SK-N-DZ (cell line): ENCODE measurements around the gene FAM229A. TPM values are rescaled to one million over a fixed set of nuclear protein-coding genes. Genes with fewer than 3 reads are reported as not detected.
A peak's percentile ranks its signal among the peaks of the same experiment; 100 is the strongest.
"Not testable (repeated sequence)": the region's sequence is repeated elsewhere in the genome, so short reads cannot be mapped to it uniquely, and the experiment has no call there.

Experiments used
- DNase-seq: peaks from one replicate; pipeline ENCODE4 v3.0.0-alpha.2; 2015; ENCODE audit warnings: low spot score
- polyA plus RNA-seq, 2 experiments: library from polyadenylated mRNA; depleted of rRNA; stranded (reverse); fragments of >200 nt; gene quantifications; 2 replicates each; pipeline ENCODE4 v1.2.3, GENCODE V29; 2014

Gene FAM229A, protein sequence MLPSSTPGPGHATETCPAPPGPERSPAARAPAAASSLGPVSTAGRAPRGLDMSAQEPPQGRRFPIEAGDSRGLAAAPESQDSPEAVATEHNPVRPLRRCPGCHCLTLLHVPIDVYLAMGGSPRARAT
- 2.0 and 3.7 TPM in 2 replicates for polyA plus RNA-seq (2014; cell fraction: cytosol; rRNA removed)
- polyA plus RNA-seq (2014; cell fraction: nucleus; rRNA removed): 16.0 and 26.5 TPM in 2 replicates

- no peak for DNase-seq
Measured at GRCh38 chr1:32362474-32363313, at the start of gene FAM229A, which contains the start of gene TSSK3. Gene FAM229A, minus strand, starts transcription at chr1:32362485. Its CDS starts 394 bp downstream, at chr1:32362091. Gene TSSK3, plus strand, starts transcription at chr1:32362539. Its CDS starts 163 bp downstream, at chr1:32362702.

DNA sequence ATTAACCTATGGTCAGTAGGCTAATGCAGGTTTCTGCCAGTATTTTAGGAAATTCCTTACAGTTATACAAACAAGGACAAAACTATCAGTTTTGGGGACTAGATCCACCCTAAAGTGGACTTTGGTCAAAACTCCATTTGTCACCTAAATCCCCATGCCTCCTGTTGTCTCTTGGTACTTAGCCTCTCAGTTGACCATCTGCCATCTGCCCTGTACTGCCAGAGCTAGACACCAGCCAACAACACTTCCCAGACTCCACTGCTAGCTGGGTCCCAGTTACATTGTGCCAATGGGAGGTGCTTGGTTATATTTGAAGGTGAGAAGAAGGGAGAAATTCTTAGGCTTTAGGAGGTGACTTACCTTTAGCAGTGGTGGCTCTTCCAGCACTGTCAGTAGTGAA is 49.0 kb upstream of the FAM229A start:
- DNase-seq: no peak

DNA sequence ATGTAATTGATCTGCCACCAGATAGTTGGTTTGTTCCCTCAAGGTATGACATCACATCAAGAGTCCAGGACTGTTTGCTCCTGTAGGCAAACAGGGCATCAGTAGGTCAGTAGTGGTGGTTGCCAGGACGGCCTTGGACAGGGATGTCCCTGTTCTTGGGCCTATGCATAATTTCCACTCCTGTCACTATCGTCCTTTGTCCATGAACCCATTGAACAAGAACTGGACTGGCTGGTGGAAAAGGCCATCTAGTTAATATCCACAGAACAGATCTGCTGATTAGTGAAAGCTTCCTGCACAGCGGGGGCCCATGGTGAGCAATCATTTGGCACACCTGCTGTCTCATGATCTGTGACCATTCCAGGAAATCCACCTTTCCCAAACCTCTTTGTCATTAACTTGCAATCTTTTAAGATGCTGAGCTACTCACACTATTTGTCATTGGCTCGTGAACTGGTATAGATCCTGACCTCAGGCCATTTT is 44.4 kb upstream of the FAM229A start:
- no peak for DNase-seq

DNA sequence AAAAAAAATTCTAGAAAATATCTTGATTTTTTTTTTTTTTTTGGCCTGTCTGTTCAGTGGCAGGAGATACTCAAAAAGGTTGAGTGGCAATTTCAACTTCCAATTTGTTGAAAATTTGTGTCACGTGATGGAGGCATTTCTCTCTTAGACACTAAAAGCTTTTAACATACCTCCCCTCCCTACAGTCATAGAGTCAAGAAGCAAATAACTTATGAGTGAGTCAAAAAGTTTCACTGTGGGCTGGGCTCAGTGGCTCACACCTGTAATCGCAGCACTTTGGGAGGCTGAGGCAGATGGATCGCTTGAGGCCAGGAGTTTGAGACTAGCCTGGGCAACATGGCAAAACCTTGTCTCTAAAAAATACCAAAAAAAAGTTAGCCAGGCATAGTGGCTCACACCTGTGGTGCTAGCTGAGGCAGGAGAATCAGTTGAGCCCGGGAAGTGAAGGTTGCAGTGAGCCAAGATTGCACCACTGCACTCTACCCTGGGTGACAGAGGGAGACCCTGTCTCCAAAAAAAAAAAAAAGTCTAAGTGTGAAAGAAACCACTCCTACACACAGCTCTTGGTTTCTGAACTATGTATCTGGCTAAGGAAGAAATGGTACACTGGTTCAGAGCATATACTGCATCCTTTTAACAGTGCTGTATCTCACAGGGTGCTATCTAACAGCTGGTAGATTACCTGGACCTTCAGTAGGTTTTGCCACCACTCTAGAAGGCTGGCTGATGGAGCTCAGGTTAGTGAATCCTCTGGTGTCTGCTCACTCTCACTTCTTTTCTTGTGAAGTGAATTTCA is 43.6 kb upstream of the FAM229A start:
- DNase-seq: no peak

GRCh38 chr1:32404946-32405345 is 42.7 kb upstream of the FAM229A start:
- DNase-seq: no peak

DNA sequence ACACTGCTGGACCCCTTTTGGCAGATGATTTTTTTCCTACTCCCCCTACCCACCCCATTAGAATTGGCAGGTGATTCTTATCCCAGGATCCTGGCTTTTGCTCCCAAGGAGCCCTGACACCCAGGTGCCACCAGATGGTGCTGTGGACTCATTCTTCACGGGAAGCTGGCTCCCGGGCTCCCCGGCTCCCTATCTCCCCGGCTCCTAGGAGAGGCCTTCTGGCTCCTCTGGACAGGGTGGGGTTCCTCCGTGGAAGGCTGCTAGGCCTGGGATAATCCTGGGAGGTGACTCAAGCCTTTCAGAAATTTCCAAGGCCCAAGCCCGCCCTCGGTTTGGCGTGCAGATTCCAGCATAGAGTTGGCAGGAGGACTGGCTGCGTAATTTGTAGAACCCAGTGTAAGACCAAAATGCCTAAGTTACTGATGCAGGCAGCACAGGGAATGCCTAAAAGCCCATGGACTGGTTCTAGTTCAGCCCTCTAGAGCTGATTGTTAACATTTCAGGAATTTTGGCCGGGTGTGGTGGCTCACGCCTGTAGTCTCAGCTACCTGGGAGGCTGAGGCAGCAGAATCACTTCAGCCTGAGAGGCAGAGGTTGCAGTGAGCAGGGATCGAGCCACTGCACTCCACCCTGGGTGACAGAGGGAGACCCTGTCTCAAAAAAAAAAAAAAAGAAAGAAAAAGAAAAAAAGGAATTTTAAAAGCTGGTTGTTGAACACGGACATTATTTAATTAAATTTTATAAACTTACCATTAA is 38.8 kb upstream of the FAM229A start:
- DNase-seq: peak; percentile 80

DNA sequence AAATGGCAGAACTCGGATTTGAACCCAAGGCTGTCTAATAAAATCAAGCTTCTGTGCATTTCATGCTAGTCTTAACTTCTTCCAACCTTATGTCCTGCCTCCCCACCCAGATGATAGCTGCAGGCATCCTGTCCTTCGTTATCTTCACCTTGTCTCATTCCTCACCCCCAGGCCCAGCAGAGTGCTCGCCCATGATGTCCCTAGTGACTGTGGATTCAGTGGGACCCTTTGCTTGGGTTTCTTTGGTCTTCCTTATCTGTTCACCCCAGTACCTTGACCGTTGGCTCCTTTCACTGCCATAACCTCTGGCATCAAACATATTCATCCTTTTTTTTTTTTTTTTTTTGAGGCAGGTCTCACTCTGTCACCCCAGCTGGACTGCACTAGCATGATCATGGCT is 37.6 kb upstream of the FAM229A start:
- no peak for DNase-seq

GRCh38 chr1:32398401-32398800 is 36.1 kb upstream of the FAM229A start:
- no peak for DNase-seq

DNA sequence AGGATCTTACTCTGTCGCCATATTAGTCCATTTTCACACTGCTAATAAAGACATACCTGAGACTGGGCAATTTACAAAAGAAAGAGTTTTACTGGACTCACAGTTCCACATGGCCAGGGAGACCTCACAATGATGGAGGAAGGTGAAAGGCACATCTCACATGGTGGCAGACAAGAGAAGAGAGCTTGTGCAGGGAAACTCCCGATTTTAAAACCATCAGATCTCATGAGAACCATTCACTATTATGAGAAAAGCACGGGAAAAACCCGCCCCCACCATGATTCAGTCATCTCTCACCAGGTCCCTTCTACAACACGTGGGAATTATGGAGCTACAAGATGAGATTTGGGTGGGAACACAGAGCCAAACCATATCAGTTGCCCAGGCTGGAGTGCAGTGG is 34.2 kb upstream of the FAM229A start:
- not testable (repeated sequence) for DNase-seq

DNA sequence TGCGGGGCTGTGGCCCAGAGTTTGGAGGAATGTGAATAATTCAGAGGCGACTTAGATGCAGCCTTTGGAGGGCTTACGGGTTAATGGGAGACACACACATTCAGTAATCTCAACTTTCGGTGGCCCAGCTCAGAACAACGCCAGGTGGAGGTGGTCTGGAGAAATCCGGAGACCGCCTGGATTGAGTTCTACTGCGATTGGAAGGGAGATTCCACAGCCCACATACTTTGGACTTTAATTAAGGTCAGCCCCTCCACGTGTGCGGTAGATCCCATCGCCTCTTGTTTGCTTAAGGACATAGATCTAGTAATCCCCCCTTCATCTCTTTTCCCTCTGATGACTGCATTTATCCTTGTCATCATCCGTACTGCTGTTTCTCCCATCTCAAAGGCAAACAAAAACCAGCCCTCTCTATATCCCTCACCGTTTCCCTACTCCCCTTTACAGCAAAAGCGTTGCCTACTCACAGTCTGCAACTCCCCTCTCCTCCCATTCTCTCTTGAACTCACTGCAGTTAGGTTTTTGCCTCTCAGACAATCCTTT is 32.7 kb upstream of the FAM229A start:
- DNase-seq: no peak

DNA sequence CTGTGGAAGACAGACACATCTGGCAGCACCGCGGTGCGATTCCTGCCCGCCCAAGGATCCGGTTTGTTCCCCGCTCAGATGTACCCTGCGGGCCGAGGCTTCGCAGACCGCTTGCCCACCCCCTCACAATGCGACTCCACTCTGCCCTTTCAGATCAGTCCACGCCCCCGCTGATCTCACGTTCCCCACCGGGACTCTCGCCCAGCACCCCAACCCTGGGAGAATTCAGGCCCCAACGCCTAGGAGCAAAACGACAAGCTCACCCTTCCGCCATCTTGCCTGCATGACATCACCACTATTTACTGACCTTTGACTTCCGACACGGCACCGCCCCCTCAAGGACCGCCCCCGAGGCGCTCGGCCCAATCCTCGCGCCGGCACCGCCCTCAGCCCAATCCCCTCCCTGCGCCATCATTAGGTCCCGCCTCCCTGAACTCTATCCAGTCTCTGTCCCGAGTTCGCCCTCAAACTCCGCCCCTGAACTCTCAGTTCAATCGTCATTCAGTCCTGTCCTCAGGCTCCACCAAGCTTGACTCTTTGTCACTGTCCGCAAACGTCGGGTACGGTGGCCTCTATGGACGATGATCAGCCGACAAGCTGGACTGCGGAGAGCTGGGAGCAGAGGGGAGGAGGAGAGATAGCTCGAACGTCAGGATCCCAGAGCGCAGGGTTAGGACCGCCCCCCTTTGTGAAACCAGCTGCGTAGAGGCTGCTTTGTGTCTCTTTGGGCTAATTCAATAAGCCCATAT is 32.0 kb upstream of the FAM229A start, which contains the start of gene BSDC1:
BSDC1 (minus strand) TSS at position 301 of the 749 bp plus-strand sequence; CDS start at position 274, 27 bp downstream.
- peak; percentile 99 for DNase-seq

- DNase-seq: no peak
Measured at GRCh38 chr1:32393832-32394140, 31.5 kb upstream of the FAM229A start.

DNA sequence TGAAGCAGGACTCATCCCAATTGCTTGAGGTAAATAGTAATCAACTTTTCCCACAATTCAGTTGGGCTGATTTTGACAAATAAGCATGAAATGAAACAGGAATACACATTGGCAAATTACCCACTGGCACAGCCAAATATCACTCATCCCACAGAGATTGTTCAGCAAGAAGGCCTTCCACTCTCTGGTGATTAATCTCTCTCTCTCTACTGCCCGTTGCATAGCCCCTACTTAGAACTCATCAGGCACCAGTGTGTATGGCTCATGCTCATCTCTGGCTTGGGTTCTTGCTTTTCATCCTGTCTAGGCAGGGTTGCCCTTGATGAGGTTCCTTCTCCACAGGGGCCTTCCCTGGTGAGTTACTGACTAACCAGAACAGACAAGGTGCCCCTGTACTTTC is 30.9 kb upstream of the FAM229A start:
- no peak for DNase-seq

- no peak for DNase-seq
Measured at GRCh38 chr1:32392325-32392724, 30.0 kb upstream of the FAM229A start.

GRCh38 chr1:32390904-32391870 is 28.9 kb upstream of the FAM229A start:
- no peak for DNase-seq

GRCh38 chr1:32388641-32389040 is 26.4 kb upstream of the FAM229A start:
- DNase-seq: no peak

DNA sequence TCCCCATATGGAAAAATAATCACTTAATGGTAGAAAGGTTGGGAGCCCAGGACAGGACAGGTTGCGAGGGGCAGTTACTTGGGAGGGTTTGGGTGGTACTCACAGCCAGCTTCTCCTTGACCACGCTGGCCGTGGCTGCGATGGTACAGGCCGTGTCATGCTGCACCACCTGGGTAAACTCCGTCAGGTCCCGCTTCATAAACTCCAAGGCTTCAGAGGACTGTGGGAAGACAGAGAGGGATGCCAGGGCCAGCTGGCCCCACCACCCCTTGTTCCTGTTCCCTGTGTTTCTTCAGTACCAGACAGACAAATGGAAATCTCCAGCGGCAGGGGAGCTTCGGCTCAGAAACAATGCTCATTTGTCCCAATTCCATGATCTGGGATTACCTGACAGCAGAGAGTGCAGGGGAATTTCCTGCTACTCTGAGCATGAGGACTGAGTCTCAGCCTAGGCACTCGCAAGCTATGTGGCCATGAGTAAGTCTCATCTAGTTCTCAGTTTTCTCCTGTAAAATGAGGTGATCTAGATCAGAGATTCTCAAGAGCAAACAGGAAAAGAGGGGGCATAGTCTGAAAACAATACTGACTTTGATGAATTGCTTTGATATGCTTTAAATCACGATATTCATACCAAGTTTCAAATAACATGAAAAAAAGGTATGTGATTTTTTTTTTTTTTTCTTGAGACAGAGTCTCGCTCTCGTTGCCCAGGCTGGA is 24.5 kb upstream of the FAM229A start:
- no peak for DNase-seq

GRCh38 chr1:32380057-32380456 is 17.8 kb upstream of the FAM229A start:
- DNase-seq: no peak
